NCI-H774 (cell line): ENCODE data around the gene FH.

Experiments used
- DNase-seq: peaks from one replicate; lab custom pipeline; 2025; lab: John Stamatoyannopoulos, UW

Gene FH

DNA sequence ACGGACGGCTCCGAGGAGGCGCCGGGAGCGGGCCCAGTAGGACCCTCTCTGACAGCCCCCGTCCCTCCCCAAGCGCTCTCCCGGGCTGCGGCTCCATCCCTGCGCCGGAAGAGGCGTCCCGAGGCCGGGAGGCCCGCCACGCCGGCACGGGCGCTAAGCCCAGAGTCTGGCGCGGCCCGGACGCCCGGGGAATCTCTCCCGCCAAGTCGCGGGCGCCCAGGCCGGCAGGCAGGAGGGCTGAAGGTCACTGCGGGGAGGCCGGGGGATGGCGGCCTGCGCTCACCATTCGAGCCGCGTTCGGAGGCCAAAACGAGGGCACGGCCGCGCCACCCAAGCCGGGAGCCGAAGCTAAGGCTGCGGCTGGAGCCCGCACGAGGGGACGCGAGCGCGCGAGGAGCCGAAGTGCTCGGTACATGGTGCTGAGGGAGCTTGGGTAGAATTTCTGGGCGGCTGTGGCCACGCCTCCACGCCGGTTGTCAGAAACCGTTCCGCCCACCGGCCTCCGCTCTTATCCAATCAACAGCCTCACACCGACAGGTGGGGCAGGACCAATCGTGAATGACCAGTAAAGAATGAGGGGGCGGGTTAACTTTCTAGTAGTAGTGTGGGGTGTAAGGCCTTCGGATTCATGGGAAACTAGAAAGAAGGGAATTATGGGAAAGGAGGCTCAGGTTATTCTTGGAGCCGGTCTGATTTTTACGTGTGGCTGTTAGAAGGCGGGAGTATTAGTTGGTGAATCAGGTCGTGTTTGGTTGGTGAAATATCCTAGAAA is at the start of gene FH:
Gene FH (minus strand): TSS at position 448 of the 772 bp plus-strand sequence. CDS start 33 bp downstream, at position 415.
- peak; percentile 98 for DNase-seq

DNA sequence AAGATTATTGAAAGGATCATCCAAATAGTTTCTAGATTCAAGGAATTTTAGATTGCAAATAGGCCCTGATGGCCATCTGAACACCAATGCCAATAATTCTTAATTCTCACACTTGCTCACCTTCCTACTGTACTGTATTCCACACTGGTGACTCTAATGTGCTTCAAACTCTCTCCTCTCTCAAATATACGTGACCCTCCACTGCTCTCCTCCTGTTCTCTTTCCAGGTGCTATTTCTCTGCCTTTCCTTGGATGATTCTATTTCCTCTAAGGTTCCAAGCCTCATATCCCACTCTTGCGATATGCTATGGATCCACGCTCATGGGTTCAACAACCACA is 41.3 kb upstream of the FH start:
- DNase-seq, result no peak

DNA sequence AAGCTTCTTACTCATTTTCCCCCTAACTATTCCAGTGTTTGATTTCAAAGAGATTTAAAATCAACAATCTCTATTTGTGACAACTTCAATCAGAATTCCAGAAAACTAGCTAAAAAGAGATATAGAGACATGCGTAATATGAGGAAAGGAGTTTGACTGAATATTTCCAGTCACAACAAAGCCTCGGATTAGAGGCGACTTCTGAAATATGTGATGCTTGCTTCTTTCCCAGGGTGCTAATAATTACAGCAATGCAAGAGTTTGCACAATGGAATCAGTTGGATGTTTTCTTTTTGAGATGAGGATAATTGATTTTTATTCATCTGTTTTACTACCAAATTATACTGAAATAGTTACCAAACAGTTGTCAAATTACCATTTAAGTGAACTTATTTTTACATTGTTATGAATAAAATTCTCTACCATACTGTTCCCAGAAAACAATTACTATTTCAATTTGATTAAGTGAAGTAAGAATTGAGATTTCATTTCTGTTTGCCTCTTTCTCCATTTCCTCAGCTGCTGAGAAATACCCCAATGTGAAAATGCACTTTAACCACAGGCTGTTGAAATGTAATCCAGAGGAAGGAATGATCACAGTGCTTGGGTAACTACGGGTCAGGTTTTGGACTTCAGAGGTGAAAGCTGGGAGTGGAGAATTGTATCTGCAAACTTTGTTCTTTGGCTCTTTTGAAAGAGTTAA is 40.7 kb upstream of the FH start:
- DNase-seq, result no peak

DNA sequence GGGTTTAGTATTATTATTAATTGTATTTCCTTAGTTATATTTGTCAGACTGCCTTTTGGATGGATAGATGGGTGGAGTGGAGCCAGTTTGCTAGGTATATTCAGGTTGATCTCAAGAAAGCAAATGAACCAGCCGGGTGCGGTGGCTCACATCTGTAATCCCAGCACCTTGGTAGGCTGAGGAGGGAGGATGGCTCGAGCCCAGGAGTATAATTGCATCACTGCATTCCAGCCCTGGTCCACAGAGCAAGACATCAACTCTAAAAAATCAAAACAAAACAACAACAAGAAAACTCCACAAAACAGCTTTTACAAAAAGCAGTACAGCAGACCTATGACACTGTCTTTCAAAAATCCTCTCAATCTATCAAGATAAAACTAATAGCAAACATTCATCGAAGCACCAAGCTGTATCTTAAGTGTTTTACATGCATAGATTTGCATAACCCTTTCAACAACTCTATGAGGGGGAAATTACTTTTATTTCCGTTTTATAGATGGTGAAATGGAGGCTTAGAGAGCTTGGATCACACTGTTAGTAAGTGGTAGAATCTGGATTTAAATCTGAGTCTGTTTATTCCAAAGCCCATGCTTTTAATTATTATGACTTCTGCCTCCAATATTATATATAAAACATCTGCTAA is 38.1 kb upstream of the FH start:
- DNase-seq, result no peak

DNA sequence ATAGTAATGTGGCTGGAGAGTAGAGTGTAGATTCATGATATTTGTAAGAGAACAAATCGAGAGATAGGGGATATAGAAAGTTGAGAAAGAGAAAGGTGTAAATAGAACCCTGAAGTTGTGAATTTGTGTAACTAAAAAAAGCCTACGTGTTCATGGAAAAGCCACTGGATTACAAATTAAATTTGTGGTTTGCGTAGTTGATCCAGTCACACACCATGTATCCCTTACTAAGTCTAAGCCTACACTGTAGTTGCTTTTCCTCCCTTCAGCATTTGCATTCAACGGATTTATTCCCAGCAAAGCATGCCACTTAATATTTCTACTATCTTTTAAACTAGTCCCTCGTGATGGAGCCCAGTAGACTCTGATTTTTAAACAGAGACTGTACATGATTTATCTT is 37.5 kb upstream of the FH start:
- no peak for DNase-seq

DNA sequence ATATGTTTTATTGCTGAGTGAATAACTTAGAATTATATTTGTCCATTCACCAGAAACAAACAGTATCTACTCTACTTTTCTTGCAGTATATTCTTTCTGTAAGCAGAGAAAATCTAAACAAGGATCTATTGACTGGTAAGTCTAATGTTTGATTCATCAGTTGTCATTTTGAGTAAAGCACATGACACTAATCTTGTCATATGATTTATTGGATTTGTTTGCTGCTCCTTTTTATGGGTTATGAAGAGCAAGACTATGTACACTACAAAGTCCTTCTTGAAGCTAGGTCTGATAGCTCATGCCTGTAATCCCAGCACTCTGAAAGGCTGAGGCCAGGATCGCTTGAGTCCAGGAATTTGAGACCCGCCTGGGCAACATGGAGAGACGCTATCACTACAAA is 36.0 kb upstream of the FH start:
- DNase-seq, result no peak

DNA sequence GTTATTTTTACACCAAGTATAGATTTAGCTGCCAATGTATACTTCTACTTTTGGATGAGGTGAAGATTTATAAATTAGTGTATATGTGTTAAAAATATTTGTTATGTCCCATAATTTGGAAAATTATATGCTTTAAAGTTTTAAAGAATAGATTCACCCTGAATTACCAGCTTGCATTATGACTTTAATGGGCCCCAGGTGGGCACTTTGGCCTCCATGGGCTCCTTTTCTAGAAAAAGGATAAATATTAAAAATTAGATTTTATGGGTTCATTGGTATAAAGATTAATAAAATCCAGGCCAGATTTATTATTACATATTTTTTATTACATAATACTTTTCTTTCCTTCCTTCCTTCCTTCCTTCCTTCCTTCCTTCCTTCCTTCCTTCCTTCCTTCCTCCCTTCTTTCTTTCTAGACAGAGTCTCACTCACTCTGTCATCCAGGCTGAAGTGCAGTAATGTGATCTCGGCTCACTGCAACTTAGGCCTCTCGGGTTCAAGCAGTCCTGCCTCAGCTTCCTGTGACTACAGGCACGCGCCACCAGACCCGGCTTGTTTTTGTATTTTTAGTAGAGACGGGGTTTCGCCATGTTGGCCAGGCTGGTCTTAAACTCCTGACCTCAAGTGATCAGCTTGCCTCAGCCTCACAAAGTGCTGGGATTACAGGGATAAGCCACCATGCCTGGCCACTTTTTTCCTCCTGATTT is 34.5 kb upstream of the FH start:
- DNase-seq, result no peak

DNA sequence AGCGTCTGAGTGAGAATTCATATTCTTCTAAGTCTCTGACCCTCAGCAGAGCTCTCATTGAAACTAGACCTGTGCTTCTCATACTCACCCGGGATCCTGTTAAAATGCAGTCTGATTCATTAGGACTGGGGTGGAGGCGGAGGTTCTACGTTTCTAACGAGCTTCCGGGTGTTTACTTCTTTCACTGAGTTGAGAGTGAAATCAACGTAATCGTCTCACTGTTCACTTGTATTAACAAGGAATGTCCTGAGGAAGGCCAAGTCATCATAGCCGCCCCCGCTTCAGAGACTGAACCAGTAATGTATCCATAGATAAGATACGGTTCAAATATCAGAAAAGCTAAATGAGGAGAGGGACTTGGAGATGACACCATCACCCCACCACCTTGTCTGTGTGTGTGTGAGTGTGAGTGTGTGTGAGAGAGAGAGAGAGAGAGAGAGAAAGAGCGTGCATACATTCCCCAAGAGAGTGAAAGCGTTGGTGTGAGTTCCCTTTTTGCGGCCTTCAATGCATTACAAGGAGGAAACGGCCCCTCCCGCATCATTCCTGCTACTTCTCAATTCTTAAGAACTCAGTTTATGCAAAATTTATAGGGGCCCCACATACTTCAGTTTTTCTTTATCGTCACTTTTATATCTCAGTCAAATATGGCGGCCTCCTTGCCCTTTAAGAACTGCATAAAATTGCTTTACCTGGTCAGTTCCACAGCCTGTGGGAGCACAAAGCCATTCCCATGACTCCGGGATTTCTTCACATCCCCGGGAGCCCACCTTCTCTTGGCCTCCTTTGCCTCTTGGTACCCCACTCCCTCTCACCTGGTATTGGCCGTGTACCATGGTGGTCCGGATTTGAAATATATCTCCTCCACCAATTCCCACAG is 32.4 kb upstream of the FH start:
- DNase-seq, result no peak

DNA sequence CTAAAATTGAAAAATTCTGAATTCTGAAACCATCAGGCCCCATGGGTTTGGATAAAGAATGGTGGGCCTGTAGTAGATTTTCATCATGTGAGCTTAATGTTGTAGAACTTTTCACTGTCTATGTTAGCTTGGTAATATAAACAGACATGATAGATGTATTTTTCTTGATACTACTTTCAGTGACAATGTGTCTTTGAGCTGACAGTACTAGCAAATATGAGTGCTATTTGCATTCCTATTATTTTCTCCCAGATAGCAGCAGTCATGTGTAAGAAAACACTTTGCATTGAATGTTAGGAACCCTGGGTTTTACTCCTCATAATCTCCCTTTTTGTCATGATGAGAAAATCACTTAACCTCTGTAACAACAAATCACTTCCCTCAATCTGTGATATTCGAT is 30.8 kb upstream of the FH start:
- DNase-seq, result no peak

DNA sequence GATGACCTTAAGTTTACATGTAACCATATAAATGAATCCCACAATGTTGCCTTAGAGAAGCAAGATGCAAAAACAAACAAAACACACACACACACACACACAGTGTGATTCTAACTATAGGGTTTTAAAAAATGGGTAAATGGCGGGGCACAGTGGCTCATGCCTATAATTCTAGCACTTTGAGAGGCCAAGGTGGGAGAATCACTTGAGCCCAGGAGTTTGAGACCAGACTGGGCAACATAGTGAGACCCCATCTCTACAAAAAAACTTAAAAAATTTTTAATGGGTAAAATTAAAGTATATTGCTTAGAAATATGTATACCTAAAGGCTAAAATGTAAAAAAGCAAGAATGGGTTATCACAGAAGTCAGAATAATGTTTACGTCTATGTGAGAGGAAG is 28.5 kb upstream of the FH start:
- DNase-seq, result no peak

DNA sequence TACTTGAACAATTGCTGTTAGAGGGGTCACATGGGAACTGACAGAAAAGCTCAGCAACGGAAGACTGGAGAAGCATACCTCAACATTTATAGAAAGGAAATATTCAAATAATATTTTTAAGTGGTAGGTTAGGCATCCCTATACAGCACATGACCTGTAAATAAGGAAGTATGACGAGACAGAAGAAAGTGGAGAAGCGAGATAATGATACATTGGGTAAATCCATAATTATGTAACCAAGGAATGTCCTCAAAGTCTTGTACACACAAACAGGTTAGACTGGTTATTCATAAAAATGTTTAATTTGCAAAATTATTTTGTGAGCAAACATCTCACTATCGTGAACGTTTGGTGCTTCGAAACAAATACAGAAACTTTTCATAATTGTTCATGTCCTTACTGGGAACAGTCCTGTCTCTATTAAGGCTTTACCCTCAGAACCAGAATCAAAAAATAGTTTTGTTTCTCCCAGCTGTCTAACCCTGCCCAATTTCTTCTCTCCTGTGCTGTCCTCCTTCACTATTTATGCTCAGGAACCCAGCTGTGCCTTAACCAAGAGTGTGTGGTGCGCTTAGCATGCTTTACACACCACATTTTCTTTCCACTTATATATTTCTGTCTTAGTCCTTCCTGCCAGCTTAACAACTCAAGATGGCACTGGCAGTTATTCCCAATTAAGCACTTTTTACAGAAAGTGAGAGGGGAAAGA is 22.8 kb upstream of the FH start:
- no peak for DNase-seq

DNA sequence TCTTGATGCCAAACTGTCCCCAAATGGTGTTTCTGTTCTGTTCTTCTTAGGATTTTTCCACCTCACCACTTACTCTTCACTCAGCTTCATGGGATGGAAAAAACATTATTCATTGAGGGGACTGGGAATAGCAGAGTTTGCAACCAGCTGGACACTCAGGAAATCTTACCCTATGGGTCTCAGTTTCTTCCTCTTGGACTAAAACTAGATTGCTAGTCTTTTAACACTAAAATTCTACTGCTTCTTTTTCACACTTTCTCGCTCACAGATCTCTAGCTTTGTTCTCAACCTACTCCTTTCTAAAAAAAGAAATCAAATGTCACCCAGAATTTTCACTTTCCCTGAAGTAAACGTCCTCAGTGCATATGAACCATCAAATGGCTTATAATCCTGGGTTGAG is 17.4 kb upstream of the FH start:
- no peak for DNase-seq

DNA sequence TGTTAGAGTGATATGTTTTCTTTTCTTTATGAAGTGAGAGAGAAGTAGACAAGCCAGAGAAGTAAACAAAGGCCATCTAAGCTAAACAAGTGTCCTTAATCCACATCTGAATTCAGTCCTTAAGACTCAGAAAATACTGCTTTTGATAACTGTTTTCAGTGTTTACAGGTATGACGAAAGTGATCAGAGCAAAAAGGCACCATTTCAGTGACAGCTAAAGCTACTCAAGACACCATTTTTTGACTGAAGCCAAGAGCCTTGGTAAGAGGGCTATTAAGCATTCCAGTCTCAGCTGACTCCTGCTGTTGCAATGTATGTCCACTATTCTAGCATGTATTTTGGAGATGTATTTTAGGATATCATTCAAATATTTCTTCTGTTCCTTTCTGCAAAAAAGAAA is 16.7 kb upstream of the FH start:
- DNase-seq, result no peak

DNA sequence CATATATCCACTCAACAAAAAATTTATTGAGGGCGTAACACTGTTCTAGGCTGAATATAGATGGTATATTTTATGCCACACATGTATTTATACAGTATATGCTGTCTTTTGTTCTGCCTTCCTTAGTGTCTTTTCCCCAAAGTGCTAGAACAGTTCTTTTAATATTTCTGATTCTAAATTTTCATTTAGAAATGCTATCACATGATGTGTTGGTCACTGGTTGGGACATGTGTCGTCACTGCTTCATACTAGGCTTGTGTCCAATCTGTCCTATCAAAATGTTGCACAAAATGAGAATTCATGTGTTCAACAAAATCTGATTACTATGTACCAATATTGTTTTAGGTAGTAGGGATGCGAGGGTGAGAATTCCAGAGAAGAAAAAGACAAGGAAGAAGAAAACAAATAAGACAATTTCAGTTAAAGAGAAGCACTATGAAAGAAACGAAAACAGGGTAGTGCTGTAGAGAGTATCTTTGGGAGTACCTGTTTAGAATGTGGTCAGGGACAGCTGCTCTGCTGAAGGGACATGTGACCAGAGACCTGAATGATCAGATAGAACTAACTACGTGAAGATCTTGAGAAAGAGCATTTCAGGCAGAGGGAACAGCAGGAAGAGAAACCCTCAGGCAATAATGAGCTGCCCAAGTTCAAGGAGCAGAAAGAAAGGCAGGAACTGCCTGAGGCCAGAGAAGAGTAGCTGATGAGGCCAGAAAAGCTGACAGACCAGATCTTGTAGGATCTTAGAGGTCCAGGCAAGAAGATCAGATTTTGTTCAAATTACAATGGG is 14.0 kb upstream of the FH start:
- no peak for DNase-seq

DNA sequence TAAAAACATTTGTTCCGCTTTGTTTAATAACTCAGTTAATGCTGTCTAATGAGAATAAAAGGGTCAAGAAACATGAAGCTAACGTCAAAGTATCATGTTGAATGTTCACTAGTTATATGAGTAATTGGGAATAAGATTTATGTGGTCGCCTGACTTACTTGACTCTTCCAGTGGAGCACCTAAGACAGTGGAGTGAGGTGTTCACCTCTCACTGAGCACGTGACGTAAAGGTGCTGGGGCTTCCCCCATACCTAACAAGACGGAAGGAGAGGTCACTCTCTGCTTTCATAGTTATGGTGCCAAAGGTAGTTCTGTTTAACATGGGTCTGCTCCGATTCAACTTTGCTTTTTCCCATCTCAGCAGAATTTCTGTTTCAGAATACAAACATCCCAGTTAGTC is 13.3 kb upstream of the FH start:
- DNase-seq, result no peak

DNA sequence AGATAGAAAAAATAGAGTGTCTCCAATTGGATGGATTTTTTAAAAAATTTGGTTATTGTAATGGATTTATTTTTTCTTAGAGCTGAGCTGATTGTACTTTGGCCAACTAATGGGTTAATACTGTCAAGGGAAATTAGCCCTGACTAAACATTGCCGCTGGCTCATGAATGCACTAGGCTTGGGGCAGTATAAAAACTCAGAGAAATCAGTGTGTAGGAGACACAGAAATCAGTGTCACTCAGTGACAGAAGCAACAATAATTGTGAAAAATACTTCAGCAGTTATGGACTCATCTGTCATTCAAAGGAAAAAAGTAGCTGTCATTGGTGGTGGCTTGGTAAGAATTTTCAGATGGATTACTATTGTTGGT is 12.6 kb upstream of the FH start, which contains the start of gene KMO:
Gene KMO (plus strand): TSS at position 217 of the 370 bp plus-strand sequence. CDS start 67 bp downstream, at position 284.
- DNase-seq, result peak; percentile 17

DNA sequence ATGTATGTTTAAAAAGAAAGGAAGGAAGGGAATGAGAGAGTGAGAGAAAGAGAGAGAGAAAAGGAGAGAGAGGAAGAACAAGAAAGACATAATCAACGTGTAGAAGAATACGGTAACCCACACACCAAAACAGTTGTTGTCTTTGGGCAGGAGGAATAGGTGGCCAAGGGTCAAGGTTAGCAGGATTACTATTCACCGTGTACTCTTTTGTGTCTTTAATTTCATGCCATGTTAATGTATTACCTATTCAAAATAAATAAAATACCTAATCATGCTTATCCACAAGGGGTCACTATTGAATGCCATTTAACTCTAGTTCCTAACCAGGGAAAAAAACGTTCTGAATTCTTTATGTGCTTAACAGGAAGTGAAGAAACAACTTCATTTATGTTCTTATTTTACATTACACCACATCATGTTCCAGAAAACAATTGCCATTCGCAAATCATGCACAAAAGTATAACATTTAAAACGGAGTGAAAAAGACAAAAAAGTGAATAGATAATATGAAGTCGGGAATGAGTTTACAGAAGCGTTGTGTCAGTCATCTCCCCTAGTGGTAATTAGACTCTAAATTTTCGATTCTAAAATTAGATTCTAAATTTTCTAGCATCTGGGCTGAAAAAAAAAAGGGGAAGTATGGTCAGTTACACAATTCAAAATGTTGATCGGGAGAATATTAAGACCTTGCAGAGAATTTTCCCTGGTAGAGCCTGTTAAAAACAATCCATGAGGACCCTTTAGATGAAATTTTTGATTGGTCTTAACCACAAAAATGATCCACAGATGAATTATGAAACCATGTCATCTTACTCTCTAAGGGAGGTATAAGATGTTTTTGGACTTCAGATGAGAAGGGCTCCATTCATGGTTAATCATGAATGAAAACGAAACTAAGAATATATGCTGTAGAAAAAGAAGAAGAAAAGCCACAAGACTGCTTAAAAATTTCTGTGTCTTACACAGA is 11.9 kb upstream of the FH start:
- DNase-seq, result peak; percentile 88

DNA sequence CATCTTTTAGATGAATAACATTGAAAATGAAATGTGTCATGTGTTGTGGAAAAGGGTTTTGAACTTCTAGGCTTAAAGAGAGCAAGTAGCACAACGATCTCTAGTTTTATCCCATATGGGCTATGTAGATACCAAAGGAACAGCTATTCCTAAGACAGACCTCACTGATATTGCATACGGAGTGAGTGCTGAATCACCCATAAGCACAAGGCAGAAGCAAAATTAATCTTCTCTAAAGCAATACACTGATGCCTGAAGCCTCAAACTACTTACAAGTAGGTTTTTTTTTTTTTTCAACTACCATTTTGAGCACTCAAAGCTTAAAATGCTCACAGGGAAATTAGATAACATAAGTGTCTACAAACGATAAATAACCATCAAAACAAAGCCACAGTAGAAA is 7.6 kb upstream of the FH start:
- no peak for DNase-seq

DNA sequence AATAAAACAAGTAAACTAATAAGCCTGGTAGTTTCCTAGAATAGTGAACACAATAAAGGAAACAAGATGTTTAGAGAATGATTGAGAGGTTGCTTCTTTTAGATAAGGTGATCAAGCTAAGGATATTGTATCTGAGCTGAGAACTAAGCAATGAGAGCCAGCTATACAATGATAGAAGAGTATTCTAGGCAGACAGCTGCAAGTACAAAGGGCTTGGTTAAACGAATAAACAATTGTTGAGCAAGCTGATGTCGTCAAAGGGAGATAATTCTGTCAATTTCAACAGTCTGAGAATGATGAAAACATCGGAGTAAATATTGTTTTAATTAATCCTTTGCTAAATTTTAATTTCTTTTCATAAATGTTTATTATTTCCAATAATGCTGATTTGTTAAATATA is 5.5 kb upstream of the FH start:
- DNase-seq, result peak; percentile 15
